ENCODE data around the gene CFAP99. TPM values are rescaled to one million over a fixed set of nuclear protein-coding genes. Genes with fewer than 3 reads are reported as not detected.
A peak's percentile ranks its signal among the peaks of the same experiment; 100 is the strongest.

Gene CFAP99
- total RNA-seq, 2 experiments from 2014 or later, result 0.05 TPM; not detected in 1

GRCh38 chr4:2412885-2413716, 5.7 kb upstream of the CFAP99 start:
- Mint-ChIP-seq H3K9me3 (ENCODE audit: low read depth) (no peaks in the 10 kb centered on the region), H3K4me1 (peaks cover 69% of the 10 kb centered on the region), H3K27ac (peak overlapping the region; percentile 97), H3K27me3 (peaks cover 9% of the 10 kb centered on the region), H3K4me3 (peak overlapping the region; percentile 70), H3K36me3 (ENCODE audit: low read depth) (no peaks in the 10 kb centered on the region)
- intact Hi-C loops (cut with DNase I, micrococcal nuclease), result loop anchor here (1.0 to 5.0 kb wide), 10 partner anchors 48 to 557 kb away; partner anchors contain the start of genes HAUS3 (in 2 of the 2), MXD4 (in 2 of the 2), POLN (in 2 of the 2) and RNF4 (in 2 of the 2)
- ChIA-PET POLR2A (interaction anchor here (0.6 to 2.3 kb wide), 6 partner anchors 23 to 343 kb away, joined by 3 to 14 read pairs (median 4); partner anchors contain the start of genes FAM193A, HAUS3, POLN and RNF4), CTCF (interaction anchor here (0.7 to 2.2 kb wide), 12 partner anchors 10 to 543 kb away, joined by 3 to 10 read pairs (median 4); partner anchors contain the start of genes MXD4 and RNF4)
- peak; percentile 82 for ATAC-seq
- peak; percentile 94 for DNase-seq

DNA sequence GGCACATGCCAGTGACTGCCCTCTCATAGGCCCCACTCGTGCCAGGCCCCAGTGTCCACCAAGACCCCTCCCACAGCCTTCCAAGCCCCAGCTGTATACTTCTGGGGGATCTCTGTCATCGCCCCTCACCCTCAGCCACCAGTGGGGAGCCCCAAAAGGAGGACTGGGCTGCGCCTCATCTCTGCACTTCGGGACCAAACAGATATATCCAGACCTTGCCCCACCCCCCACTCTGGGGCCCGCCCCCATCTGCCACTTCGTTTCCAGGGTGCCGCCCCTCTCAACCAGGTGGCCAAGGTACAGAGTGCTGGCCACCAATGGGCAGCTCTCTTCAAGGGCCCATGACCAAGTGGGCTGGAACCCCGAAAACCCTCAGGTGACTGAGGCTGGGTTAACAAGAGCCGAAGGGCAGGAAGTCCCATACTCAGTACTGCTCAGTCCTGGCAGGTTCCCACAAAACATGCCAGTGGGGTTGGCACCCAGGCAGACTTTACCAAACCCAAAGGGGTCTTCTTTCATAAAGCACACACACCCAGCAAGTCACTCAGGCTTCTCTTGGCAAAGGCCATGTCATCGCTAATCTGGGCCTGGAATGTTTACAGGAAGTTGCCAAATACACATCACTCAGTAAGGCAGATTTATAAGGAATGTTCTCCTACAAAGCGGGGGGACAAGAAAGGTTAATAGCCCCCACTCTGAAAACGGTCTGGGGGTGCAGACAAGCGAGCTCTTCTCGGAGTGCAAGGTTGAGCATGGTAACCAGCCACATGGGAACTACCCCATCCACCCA, 4.7 kb upstream of the CFAP99 start:
- Mint-ChIP-seq H3K4me3 (peak overlapping the region; percentile 70), H3K27ac (peak overlapping the region; percentile 97), H3K27me3 (peaks cover 9% of the 10 kb centered on the region), H3K36me3 (ENCODE audit: low read depth) (no peaks in the 10 kb centered on the region), H3K9me3 (ENCODE audit: low read depth) (no peaks in the 10 kb centered on the region), H3K4me1 (peaks cover 66% of the 10 kb centered on the region)
- ATAC-seq, result no peak
- peak; percentile 68 for DNase-seq
- CTCF ChIA-PET, result interaction anchor here (0.9 to 2.2 kb wide), 5 partner anchors 8 to 195 kb away, joined by 3 to 9 read pairs (median 3); partner anchors contain the start of gene RNF4
- intact Hi-C loops (cut with DNase I, micrococcal nuclease), result loop anchor here (1.0 to 5.0 kb wide), 10 partner anchors 49 to 558 kb away; partner anchors contain the start of genes HAUS3 (in 2 of the 2), MXD4 (in 2 of the 2), POLN (in 2 of the 2) and RNF4 (in 2 of the 2)
- POLR2A ChIA-PET, result interaction anchor here (2.3 kb wide), 1 partner anchor 55 kb away, joined by 14 read pairs; the partner anchor contains the start of gene RNF4

DNA sequence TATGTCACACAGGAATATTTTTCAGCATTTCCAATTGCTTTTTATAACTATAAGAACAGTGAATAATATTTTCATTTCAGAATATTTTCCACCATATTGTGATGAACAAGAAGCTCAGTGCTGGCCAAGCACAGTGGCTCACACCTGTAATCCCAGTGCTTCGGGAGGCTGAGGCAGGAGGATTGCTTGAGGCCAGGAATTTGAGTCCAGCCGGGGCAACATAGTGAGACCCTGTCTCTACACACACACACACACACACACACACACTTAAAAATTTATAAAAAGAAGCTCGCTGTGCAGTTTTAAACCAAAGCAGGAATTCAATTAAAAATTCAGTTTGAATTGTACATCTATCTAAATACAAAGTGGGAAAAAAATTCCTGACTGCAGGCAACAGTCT, 3.5 kb upstream of the CFAP99 start:
- Mint-ChIP-seq H3K27me3 (peaks cover 19% of the 10 kb centered on the region), H3K4me1 (peaks cover 71% of the 10 kb centered on the region), H3K36me3 (ENCODE audit: low read depth) (no peaks in the 10 kb centered on the region), H3K9me3 (ENCODE audit: low read depth) (no peaks in the 10 kb centered on the region), H3K27ac (no peak overlapping the region), H3K4me3 (no peak overlapping the region)
- ATAC-seq (no peak), DNase-seq (no peak)
- CTCF ChIA-PET, result interaction anchor here (0.9 to 1.1 kb wide), 2 partner anchors 9 to 56 kb away, joined by 3 read pairs; no protein-coding TSS in a partner anchor
- POLR2A ChIA-PET, result interaction anchor here (0.9 kb wide), 1 partner anchor 26 kb away, joined by 3 read pairs; no protein-coding TSS in a partner anchor
- intact Hi-C loops (cut with DNase I, micrococcal nuclease), result loop anchor here (5.0 kb wide), 3 partner anchors 122 to 1832 kb away; partner anchors contain the start of genes FAM193A (in 1 of the 2), FGFRL1 (in 1 of the 2) and TMEM128 (in 1 of the 2)

DNA sequence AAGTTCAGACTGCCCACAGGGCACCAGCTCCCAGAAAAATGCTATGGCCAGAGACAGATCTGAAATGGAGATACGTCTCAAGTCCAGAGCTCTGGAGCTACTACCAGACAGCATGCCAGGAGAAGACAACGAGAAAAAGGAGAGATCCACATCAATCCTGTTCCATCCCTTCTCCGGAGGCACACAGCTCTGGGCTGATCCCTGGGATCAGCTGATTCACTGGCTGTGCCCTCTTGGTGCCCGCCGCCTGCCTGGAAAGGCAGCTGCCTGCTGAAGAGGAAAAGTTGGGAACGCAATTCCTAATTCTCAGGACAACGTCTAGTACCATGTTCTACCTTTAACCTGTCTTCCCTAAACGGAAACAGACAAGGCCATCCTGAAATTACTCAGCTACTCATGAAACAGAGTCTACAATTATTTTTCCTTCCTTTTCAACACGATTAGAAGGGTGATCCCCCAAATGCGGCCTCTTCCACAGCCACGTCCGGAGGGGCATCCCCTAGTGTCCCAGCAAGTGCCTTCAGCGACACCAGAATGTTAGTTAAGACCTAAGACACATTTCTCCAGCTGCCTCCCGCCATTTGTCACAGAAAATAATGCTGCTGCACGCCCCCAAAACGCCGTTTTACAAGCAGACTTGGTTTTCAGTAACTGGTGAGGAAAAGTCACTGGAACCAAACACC, 2.7 kb upstream of the CFAP99 start:
- CTCF ChIA-PET, result interaction anchor here (0.6 to 0.7 kb wide), 4 partner anchors 149 to 794 kb away, joined by 3 to 4 read pairs (median 3); no protein-coding TSS in a partner anchor
- no peaks in the 10 kb centered on the region for H3K36me3 Mint-ChIP-seq (ENCODE audit: low read depth)
- H3K9me3 Mint-ChIP-seq (ENCODE audit: low read depth), result no peaks in the 10 kb centered on the region
- peak overlapping the region; percentile 70 for H3K27ac Mint-ChIP-seq
- POLR2A ChIA-PET, result interaction anchor here (0.9 kb wide), 1 partner anchor 26 kb away, joined by 3 read pairs; no protein-coding TSS in a partner anchor
- DNase-seq (peak; percentile 42), ATAC-seq (no peak)
- peak overlapping the region; percentile 67 for H3K4me3 Mint-ChIP-seq
- H3K4me1 Mint-ChIP-seq, result peaks cover 68% of the 10 kb centered on the region
- intact Hi-C loops (cut with DNase I, micrococcal nuclease), result loop anchor here (5.0 kb wide), 3 partner anchors 121 to 1831 kb away; partner anchors contain the start of genes FAM193A (in 1 of the 2), FGFRL1 (in 1 of the 2) and TMEM128 (in 1 of the 2)
- H3K27me3 Mint-ChIP-seq, result peaks cover 26% of the 10 kb centered on the region

- peak; percentile 42 for DNase-seq
- no peak for ATAC-seq
- ChIA-PET POLR2A (no interaction called here), CTCF (interaction anchor here (0.6 to 0.7 kb wide), 2 partner anchors 280 to 554 kb away, joined by 3 to 4 read pairs; no protein-coding TSS in a partner anchor)
- no peaks in the 10 kb centered on the region for H3K36me3 Mint-ChIP-seq (ENCODE audit: low read depth)
- peaks cover 61% of the 10 kb centered on the region for H3K4me1 Mint-ChIP-seq
- H3K27ac Mint-ChIP-seq, result peak overlapping the region; percentile 70
- peaks cover 27% of the 10 kb centered on the region for H3K27me3 Mint-ChIP-seq
- intact Hi-C loops (cut with DNase I, micrococcal nuclease), result loop anchor here (5.0 kb wide), 3 partner anchors 121 to 1831 kb away; partner anchors contain the start of genes FAM193A (in 1 of the 2), FGFRL1 (in 1 of the 2) and TMEM128 (in 1 of the 2)
- H3K4me3 Mint-ChIP-seq, result peak overlapping the region; percentile 67
- no peaks in the 10 kb centered on the region for H3K9me3 Mint-ChIP-seq (ENCODE audit: low read depth)
Measured at GRCh38 chr4:2416564-2417225, 2.1 kb upstream of the CFAP99 start.

- Mint-ChIP-seq H3K4me3 (peak overlapping the region; percentile 82), H3K36me3 (ENCODE audit: low read depth) (no peaks in the 10 kb centered on the region), H3K9me3 (ENCODE audit: low read depth) (no peaks in the 10 kb centered on the region), H3K27me3 (peaks cover 27% of the 10 kb centered on the region), H3K27ac (no peak overlapping the region), H3K4me1 (peaks cover 55% of the 10 kb centered on the region)
- ATAC-seq, result no peak
- CTCF ChIA-PET, result no interaction called here
- POLR2A ChIA-PET, result no interaction called here
- peak; percentile 48 for DNase-seq
- intact Hi-C loops (cut with DNase I, micrococcal nuclease), result loop anchor here (5.0 kb wide), 3 partner anchors 120 to 1830 kb away; partner anchors contain the start of genes FAM193A (in 1 of the 2), FGFRL1 (in 1 of the 2) and TMEM128 (in 1 of the 2)
Measured at GRCh38 chr4:2417226-2417764, 1.5 kb upstream of the CFAP99 start.

GRCh38 chr4:2417765-2418649, 748 bp upstream of the CFAP99 start, which contains the start of gene ZFYVE28:
Gene ZFYVE28 (minus strand): TSS chr4:2418645. CDS start chr4:2418323, 322 bp downstream.
- no peaks in the 10 kb centered on the region for H3K36me3 Mint-ChIP-seq (ENCODE audit: low read depth)
- CTCF ChIA-PET, result interaction anchor here (1.0 to 1.1 kb wide), 3 partner anchors 12 to 177 kb away, joined by 3 read pairs; no protein-coding TSS in a partner anchor
- H3K9me3 Mint-ChIP-seq (ENCODE audit: low read depth), result no peaks in the 10 kb centered on the region
- peak within 1 kb of the TSS; percentile 82 for H3K4me3 Mint-ChIP-seq
- peaks cover 48% of the 10 kb centered on the region for H3K4me1 Mint-ChIP-seq
- peak; percentile 33 for DNase-seq
- H3K27me3 Mint-ChIP-seq, result peaks cover 27% of the 10 kb centered on the region
- POLR2A ChIA-PET, result no interaction called here
- peak within 1 kb of the TSS; percentile 68 for H3K27ac Mint-ChIP-seq
- intact Hi-C loops (cut with DNase I, micrococcal nuclease), result loop anchor here (1.0 to 5.0 kb wide), 19 partner anchors 23 to 1829 kb away; partner anchors contain the start of genes FAM193A (in 2 of the 2), HAUS3 (in 2 of the 2), POLN (in 2 of the 2) and RNF4 (in 2 of the 2)
- ATAC-seq, result no peak

DNA sequence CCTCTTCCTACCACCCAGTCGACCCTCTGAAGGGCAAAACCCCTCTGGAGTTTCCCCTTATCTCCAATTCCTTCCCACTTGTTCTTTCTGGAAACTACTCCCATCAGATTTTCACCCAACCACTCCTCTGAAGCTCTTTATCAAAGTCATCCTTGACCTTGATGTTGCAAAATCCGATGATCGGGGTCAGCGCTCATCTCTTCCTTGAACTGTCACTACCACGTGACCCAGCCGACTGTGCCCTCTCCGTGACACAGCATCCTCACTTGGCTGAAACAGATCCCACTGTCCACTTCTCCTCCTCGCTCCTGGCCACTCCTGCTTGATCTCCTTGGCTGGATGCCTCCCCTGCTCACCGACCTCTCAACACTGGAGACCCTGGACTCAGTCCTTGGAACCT, 1.1 kb downstream of the CFAP99 start:
- H3K27ac Mint-ChIP-seq, result no peak overlapping the region
- no peak for DNase-seq
- intact Hi-C loops (cut with DNase I, micrococcal nuclease), result loop anchor here (2.0 to 5.0 kb wide), 10 partner anchors 49 to 1827 kb away; partner anchors contain the start of genes FAM193A (in 1 of the 2), FGFRL1 (in 1 of the 2), NSD2 (in 1 of the 2) and RNF4 (in 1 of the 2)
- ChIA-PET POLR2A (interaction anchor here (0.7 to 1.2 kb wide), 3 partner anchors 57 to 158 kb away, joined by 3 read pairs; partner anchors contain the start of gene MXD4), CTCF (interaction anchor here (1.0 kb wide), 2 partner anchors 16 to 176 kb away, joined by 3 to 4 read pairs; no protein-coding TSS in a partner anchor)
- H3K4me1 Mint-ChIP-seq, result peaks cover 30% of the 10 kb centered on the region
- H3K4me3 Mint-ChIP-seq, result peak overlapping the region; percentile 9
- H3K36me3 Mint-ChIP-seq (ENCODE audit: low read depth), result no peaks in the 10 kb centered on the region
- H3K27me3 Mint-ChIP-seq, result peaks cover 25% of the 10 kb centered on the region
- no peak for ATAC-seq
- H3K9me3 Mint-ChIP-seq (ENCODE audit: low read depth), result no peaks in the 10 kb centered on the region
